SU-DHL-6 (cell line): Measurements from ENCODE around the gene LIFR.

Experiments used
- EZH2phosphoT487 ChIP-seq: fragments of 200-600 bp; sonication (generic), shearing (Covaris generic); conservative IDR thresholded peaks from 2 replicates; pipeline ENCODE4 v1.6.1; 2018; ENCODE audit warnings: mild to moderate bottlenecking, antibody characterized with exemption, low read length, moderate library complexity, mixed read lengths
- TF ChIP-seq, protein P1 (sequence below): fragments of 200-600 bp; sonication (generic); IDR thresholded peaks from one replicate; pipeline ENCODE4 v1.5.1; 2017; ENCODE audit warnings: antibody characterized with exemption, mild to moderate bottlenecking, low read length, moderate library complexity; ENCODE audit not compliant: insufficient read depth, poor library complexity, severe bottlenecking

- TF ChIP-seq, protein P1, sequence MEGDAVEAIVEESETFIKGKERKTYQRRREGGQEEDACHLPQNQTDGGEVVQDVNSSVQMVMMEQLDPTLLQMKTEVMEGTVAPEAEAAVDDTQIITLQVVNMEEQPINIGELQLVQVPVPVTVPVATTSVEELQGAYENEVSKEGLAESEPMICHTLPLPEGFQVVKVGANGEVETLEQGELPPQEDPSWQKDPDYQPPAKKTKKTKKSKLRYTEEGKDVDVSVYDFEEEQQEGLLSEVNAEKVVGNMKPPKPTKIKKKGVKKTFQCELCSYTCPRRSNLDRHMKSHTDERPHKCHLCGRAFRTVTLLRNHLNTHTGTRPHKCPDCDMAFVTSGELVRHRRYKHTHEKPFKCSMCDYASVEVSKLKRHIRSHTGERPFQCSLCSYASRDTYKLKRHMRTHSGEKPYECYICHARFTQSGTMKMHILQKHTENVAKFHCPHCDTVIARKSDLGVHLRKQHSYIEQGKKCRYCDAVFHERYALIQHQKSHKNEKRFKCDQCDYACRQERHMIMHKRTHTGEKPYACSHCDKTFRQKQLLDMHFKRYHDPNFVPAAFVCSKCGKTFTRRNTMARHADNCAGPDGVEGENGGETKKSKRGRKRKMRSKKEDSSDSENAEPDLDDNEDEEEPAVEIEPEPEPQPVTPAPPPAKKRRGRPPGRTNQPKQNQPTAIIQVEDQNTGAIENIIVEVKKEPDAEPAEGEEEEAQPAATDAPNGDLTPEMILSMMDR, result no peak
- no peak for TF ChIP-seq EZH2phosphoT487
These were observed 12.7 kb upstream of the LIFR start for GRCh38 chr5:38569180-38569579.
